WI38 (cell line): ENCODE data around the gene SPDYE5.

Experiments
- H3K4me3 ChIP-seq: 2 replicates; pipeline ENCODE4 v1.5.1; 2011; ENCODE audit warnings: low read depth, mild to moderate bottlenecking, control low read depth, low read length
- CTCF ChIP-seq: IDR thresholded peaks from 2 replicates; pipeline ENCODE4 v1.5.1; 2012; ENCODE audit warnings: low read depth, mild to moderate bottlenecking, control low read depth, low read length

Gene SPDYE5

GRCh38 chr7:75546237-75547015 lies 54.3 kb downstream of the SPDYE5 start:
- no peak overlapping the region for H3K4me3 ChIP-seq
- no peak for TF ChIP-seq CTCF
